PFSK-1 (cell line): ENCODE data around the gene MRPL41.

Experiments used
- POLR2AphosphoS5 ChIP-seq: IDR thresholded peaks from 2 replicates; pipeline ENCODE4 v1.6.1; 2012; ENCODE audit warnings: low read depth, mild to moderate bottlenecking, control low read depth, low read length, moderate library complexity
- TAF1 ChIP-seq: IDR thresholded peaks from 2 replicates; pipeline ENCODE4 v1.6.1; 2012; ENCODE audit warnings: low read length, control low read depth, borderline replicate concordance; ENCODE audit not compliant: insufficient read depth
- TF ChIP-seq, protein P1 (sequence below), 2 experiments: IDR thresholded peaks; 2 replicates each; pipeline versions ENCODE4 v1.6.1 to v1.8.0; 2011 to 2012; ENCODE audit warnings: low read depth in 2 of 2, low read length in 2 of 2, control low read depth in 1 of 2, inconsistent platforms in 1 of 2, mild to moderate bottlenecking in 1 of 2, moderate library complexity in 1 of 2; ENCODE audit not compliant: insufficient read depth in 1 of 2

DNA sequence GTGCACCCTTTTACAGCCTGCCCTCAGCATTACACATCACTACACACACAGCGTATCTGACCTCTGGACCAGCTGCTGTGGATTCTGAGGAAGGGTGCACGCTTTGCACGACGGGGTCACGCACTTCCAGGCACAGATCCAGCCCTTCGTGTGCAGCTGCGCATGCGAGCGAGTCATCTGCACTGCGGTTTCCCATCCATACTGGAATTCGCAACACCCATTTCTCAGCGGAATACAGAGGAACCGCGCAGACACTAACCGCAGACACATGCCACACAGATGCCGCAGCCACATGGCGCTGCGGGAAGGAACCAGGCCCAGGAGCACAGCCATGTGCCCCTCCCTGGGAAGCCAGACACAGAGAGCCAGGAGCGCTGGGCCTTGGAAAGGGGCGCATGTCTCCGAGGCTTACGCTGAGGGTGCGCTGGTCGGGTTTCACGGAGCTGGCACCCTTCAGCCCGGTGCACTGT is 44.9 kb upstream of the MRPL41 start:
- TF ChIP-seq POLR2AphosphoS5 (no peak), TAF1 (no peak)
- TF ChIP-seq, protein P1, sequence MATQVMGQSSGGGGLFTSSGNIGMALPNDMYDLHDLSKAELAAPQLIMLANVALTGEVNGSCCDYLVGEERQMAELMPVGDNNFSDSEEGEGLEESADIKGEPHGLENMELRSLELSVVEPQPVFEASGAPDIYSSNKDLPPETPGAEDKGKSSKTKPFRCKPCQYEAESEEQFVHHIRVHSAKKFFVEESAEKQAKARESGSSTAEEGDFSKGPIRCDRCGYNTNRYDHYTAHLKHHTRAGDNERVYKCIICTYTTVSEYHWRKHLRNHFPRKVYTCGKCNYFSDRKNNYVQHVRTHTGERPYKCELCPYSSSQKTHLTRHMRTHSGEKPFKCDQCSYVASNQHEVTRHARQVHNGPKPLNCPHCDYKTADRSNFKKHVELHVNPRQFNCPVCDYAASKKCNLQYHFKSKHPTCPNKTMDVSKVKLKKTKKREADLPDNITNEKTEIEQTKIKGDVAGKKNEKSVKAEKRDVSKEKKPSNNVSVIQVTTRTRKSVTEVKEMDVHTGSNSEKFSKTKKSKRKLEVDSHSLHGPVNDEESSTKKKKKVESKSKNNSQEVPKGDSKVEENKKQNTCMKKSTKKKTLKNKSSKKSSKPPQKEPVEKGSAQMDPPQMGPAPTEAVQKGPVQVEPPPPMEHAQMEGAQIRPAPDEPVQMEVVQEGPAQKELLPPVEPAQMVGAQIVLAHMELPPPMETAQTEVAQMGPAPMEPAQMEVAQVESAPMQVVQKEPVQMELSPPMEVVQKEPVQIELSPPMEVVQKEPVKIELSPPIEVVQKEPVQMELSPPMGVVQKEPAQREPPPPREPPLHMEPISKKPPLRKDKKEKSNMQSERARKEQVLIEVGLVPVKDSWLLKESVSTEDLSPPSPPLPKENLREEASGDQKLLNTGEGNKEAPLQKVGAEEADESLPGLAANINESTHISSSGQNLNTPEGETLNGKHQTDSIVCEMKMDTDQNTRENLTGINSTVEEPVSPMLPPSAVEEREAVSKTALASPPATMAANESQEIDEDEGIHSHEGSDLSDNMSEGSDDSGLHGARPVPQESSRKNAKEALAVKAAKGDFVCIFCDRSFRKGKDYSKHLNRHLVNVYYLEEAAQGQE (IDR thresholded peaks at IDR 0.05; ENCODE audit: insufficient read depth in 1 of 2, low read depth in 2 of 2, low read length in 2 of 2) = no peak
